NCI-H345 (cell line): Measurements from ENCODE around the gene AP1M1.
"Not testable (repeated sequence)": the region's sequence is repeated elsewhere in the genome, so short reads cannot be mapped to it uniquely, and the experiment has no call there.

ENCODE experiments used
- DNase-seq: peaks from one replicate; lab custom pipeline; 2025; lab: John Stamatoyannopoulos, UW

AP1M1 gene

DNA sequence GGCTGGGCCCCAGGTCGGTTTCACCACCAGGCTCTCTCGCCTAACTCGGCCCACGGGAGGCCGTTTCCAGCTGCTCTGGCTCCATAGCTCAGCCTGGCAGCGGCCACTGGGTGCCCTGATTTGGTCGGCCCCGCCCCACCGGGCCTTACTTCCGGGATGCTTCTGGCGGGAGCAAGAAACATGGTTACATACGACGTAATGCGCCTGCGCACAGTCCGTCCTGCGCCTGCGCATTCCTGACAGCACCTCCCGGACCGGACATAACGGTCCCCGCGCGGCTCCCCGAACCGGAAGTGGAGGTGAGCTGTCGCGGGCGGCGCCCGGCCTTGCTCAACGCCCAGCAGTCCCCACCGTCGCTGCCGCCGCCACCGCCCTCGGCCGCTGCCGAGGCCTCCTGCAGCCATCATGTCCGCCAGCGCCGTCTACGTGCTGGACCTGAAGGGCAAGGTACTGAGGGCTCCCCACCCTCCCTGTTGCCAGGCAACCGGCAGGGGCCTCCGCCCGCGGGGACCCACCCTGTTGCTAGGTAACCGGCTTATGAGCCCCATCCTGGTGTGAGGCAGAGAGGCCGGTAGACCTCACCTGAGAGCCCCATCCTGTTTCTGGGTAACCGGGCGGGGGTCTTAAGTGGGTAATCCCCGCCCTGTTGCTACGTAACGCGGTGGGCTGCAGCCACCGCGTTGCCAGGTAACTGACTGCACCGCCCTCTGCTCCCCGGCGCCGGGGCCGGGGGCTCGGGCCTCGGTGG, at the start of gene AP1M1:
Gene AP1M1, plus strand, starts transcription at position 290 of the 748 bp plus-strand sequence. Its CDS starts 116 bp downstream, at position 406.
- DNase-seq, result peak; percentile 95

DNA sequence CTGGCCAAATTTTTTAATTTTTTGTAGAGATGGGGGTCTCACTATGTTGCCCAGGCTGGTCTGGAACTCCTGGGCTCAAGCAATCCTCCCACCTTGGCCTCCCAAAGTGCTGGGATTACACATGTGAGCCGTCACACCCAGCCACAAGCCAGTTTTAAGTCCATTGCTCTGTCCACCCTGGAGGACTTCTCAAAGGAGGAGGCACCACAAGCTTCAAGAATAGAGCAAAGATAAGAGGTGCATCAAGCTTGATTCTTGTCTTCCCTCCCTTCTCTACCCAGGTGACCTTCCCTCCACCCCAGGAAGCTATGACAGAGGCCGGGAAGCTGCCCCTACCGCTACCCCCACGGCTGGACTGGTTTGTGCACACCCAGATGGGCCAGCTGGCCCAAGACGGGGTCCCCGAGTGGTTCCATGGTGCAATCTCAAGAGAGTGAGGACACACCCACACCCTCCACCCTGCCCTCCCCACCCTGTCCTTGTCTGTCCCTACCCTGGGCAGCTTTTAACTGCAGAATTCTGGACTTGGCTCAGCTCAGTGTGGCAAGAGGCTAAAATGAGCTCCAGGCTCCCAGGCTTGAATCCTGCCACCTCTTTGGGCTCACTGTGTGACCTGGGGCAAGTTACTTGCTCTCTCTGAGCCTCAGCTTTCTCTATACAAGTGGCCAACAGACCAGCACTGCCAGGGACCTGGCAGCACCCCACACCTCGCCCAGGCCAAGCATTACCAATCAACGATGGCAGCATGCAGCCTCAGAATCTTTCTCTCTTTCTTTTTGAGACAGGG, 49.1 kb upstream of the AP1M1 start:
- DNase-seq, result no peak

DNA sequence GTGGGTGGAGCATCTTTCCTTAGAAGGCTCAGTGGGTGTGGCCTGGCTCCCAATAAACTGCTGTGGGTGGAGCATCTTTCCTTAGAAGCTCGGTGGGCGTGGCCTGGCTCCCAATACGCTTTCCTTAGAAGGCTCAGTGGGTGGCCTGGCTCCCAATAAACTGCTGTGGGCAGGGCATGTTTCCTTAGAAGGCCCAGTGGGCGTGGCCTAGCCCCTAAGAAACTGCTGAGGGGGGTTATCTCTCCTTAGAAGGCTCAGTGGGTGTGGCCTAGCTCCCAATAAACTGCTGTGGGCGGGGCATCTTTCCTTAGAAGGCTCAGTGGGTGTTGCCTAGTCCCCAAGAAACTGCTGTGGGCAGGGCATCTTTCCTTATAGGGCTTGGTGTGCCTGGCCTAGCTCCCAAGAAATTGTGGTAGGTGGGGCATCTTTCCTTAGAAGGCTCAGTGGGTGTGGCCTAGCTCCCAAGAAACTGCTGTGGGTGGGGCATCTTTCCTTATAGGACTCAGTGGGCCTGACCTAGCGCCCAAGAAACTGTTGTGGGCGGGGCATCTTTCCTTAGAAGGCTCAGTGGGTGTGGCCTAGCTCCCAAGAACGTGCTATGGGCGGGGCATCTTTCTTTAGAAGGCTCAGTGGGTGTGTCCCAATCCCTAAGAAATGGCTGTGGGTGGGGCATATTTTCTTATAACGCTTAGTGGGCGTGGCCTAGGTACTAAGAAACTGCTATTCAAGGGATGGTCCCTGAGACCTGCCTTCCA, 44.0 kb upstream of the AP1M1 start:
- no peak for DNase-seq

DNA sequence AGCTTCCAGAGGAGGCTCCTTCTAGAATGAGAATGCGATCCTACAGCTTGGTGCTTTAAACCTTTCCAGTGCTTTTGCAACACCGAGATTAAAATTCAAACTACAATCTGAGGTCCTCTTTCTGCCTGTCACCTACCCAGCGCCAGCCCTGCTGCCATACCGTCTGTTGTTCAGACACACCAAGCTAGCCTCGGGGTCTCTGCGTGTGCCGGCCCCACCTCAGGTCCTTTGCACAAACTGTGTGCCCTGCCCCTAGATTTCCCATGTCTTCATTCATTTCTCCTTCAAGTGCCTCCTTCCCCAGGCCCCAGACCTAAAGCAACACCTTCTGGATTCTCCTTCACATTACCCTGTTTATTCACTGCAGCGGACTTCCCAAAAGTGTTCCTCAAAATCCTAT, 43.2 kb upstream of the AP1M1 start:
- no peak for DNase-seq

DNA sequence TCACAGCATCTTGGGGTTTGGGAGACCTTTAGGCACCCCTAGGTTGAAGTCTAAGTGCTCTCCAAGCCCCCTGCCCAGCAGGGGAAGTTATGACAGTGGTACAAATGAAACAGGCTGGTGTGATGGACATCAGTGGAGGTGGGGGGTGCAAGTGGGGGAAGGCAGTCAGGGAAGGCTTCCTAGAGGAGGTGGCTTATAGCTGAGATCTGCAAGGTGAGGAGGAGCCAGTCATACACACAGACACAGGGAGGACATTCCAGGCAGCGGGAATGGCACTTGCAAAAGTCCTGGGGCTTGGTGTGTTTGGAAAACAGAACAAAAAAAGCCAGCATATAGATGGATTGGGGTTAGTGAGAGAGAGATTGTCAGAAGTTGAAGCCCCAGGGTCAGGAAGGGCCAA, 42.6 kb upstream of the AP1M1 start:
- no peak for DNase-seq

DNA sequence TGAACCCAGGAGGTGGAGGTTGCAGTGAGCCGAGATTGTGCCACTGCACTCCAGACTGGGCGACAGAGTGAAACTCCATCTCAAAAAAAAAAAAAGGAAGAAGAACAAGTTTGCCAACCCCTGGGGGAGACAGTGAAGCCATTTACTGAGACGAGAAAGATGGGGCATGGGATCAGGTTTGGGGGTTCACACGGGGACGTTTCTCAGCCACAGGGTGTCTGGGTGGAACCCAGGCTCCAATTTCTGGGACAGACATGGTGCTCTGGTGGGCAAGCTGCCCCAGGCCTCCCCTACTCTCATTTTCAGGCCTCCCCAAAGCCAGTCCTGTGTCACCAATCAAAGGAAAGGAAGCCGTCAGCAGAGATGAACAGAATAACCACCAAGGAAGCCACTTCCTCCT, 40.8 kb upstream of the AP1M1 start:
- no peak for DNase-seq

DNA sequence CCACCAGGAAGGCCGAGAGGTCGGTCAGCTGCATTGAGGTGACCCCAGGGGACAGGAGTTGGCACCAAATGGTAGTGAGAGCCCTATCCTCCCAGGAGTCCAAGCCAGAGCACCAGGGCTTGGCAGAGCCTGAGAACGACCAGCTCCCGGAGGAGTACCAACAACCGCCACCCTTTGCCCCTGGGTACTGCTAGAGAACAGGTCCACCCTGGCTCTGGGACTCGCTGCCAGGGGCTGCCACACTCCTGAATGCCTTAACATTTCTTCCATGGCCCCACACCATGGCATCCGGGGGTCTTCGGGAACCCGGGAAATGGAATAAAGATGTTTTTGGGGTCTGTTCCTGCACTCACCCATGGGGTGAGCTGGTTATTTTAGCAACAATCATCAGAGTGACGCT, 40.1 kb upstream of the AP1M1 start:
- DNase-seq, result no peak

DNA sequence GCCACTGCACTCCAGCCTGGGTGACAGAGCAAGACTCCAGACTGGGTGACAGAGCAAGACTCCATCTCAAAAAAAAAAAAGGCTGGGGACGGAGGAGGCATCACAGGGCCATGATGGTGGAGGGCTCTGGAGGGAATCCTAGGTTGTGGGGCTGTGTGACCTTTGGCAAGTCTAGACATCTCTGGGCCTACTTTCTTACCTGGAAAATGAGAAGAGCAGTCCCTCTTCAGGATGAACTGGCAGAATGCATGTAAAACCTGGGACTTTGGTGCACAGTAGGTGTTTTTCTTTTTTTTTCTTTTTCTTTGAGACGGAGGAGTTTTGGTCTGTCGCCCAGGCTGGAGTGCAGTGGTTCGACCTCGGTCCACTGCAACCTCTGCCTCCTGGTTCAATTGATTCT, 38.1 kb upstream of the AP1M1 start:
- DNase-seq, result no peak

DNA sequence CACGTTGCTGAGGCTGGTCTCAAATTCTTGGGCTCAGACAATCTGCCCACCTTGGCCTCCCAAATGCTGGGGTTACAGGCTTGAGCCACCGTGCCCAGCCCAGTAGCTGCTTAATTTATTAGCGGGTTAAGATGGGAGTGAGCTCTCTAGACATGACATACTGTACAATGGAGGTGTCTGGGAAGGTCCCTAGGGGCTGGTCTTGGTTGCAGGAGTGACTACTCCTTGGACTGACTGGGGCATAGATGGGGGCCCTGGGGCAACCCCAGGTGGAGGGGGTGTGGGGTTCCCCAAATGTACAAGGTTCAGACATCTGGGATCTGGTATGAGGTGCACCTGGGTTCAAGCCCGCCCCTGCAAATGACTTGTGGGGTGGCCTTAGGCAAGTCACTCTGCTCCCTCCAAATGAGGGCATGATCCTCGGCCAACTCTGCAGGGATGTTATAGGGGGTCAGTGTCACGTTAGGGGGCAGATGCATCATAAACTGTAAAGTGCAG, 37.2 kb upstream of the AP1M1 start:
- DNase-seq, result no peak

DNA sequence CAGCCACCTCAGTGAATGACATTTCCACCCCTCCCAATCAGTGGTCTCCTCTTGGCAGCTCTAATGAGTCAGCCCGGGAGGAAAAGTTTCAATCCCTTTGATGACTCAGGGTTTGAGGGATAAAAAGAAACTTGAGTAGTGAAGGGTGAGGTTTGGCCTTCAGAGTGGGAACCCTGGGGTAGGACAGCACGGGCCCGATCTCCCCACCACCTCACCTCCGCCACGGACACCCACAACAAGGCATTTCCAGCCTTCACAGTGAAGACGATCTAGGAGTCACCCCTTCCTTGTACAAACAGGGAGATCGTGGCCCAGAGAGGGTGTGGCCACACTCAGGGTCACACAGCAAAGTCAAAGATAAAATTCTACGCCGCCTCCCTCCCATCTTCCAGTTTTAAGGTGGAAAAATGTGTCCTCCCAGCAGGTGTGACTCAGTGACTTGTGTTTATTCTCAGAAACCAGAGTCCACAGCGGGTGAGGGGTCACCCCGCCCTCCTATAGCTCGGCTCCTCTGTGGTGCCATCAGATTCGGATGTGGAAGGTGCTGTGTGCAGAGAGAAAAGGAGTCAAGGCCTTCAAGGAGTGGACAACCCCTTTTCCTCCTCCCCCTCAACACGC, 36.7 kb upstream of the AP1M1 start:
- no peak for DNase-seq

DNA sequence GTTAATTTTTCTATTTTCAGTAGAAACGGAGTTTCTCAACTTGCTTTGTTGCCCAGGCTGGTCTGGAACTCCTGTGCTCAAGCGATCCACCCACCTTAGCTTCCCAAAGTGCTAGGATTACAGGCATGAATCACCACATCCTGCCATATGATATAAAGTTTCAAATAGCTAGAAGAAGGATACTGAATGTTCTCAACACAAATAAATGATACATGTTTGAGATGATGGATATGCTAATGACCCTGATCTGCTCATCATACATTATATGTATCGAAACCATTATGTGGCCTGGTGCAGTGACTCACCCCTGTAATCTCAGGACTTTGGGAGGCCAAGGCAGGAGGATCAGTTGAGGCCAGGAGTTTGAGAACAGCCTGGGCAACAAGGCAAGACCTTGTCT, 35.9 kb upstream of the AP1M1 start:
- no peak for DNase-seq

DNA sequence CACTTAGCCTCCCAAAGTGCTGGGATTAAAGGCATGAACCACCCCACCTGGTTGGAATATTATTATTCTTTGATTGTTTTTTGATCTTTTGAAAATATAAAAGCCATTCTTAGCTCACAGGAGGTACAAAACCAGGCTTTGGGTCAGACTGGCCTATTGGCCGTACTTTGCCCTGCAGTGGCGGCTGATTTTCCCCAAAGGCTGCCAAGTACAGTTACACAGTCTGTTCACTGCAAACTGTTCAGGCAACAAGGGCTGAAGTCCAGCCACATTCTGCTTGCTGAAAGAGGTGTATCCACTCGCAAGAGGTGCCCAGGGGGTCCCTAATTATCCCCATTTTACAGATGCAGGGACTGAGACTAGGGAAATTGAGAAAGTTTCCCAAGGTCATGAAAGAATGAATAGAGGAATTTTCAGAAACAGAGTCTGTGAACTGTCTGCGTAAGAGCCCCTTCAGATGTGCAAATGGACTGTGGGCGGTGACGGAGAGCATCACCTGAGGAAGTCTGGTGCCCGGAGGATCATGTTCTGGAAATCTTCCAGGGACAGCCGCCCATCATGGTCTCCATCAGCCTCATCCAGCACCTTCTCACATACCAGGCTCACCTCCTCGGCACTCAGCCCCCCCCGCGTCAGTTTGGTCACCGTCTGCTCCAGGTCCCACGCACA, 33.4 kb upstream of the AP1M1 start:
- DNase-seq, result no peak

DNA sequence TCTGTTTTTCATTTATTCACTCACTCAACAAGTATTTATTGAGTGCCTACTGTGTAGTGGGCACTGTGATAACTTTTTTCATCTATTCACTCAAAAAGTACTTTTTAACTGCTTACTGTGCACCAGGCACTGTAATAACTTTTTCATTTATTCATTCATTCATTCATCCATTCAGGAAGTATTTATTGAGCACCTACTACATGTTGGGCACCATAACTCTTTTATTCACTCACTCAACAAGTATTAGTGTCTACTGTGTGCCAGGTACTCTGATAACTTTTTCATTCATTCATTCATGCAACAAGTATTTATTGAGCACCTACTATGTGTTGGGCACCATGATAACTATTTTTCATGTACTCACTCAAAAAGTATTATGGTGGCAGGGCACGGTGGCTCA, 31.3 kb upstream of the AP1M1 start:
- no peak for DNase-seq

DNA sequence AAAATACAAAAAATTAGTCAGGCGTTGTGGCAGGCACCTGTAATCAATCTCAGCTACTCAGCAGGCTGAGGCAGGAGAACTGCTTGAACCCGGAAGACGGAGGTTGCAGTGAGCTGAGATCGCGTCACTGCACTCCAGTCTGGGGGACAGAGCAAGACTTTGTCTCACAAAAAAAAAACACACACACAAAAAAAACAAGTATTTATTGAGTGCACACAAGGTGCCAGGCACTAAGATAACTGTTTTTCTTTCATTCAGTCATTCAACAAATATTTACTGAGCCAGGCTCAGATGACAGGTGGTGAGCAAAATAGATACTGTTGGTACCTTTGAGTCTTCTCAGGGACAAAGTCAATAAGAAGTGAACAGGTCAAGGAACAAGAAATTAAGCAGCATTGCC, 30.7 kb upstream of the AP1M1 start:
- no peak for DNase-seq

DNA sequence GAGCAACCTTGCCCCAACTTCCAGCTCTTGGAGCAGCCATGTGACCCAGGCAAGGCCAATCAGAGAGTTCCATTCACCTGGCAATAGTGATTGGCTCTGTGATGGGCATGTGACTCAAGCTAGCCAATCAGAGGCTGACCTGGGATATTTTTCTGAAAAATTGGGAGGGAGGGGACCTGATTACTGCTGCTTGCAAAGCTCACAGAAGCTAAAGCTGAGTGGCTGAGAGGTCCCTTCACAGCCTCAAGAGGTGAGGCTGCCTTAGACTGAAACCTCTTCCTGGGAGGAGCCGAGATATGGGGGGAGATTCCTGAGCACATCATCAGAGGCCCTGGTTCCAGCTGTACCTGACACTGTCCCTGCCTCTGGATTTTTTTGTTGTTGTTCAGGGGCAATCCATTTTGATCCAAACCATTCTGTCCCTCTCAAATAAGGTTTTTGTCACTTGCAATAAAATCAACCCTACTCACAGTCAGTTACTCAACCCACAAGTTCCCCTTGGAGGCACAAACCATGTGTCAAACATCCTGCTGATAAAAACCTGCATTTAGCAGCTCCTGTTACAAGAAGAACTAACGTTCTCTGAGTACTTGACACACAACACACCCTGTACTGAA, 29.1 kb upstream of the AP1M1 start:
- DNase-seq, result no peak

DNA sequence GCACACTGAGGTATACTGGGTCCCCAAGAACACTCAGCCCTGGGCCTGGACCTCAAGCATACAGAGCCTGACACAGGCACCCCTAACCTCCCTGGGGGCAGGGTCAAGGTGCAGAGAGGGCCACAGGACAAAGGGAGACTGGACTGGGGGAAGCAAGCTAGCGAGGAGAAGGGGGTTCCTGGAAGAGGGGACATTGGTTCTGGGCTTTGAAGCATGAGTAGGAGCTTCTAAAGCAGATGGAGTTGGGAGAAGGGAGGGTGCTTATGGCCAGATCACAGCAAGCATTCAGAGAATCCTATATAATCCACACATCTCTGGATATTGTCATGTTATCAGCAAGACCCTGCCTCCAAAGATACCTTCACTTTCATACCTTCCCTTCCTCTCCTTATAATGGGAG, 27.6 kb upstream of the AP1M1 start:
- no peak for DNase-seq

DNA sequence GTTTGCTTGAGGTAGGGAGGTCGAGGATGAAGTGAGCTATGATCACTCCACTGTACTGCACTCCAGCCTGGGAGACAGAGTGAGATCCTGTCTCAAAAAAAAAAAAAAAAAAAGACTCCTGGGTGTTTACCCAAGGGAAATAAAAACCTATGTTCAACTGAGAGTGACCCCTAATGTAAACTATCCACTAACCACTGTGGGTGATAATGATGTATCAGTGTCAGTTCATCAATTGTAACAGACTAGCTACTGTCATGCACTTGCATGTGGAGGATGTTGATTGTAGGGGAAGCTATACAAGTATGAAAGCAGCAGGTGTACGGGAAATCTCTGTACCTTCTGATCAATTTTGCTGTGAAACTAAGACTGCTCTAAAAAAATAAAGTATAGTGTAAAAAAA, 21.8 kb upstream of the AP1M1 start:
- no peak for DNase-seq

DNA sequence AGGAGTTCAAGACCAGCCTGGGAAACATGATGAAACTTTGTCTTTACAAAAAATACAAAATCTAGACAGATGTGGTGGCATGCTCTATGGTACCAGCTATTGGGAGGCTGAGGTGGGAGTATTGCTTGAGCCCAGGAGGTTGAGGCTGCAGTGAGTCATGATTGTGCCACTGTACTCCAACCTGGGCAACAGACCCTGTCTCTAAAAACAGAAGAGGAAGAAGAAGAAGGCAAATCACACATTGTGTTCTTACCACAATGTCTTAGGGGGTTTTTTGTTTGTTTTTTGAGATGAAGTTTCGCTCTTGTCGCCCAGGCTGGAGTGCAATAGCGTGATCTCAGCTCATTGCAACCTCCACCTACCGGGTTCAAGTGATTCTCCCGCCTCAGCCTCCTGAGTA, 18.8 kb upstream of the AP1M1 start:
- not testable (repeated sequence) for DNase-seq

DNA sequence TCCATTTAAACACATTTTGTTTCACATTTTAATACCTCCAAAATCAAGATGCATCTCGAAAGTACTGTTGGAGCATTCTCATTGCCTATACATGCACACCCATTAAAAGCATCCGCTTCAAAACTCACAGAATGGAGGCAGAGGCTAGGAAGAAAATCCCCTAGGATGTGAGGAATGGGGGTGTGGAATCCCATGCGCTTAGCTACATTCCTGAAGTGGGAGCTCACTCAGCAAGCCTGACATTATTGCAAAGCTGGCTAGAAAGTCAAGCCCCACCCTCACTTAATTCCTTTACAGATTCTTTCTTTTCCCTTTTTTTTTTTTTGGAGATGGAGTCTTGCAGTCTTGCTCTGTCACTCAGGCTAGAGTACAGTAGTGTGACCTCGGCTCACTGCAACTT, 17.1 kb upstream of the AP1M1 start:
- DNase-seq, result no peak

DNA sequence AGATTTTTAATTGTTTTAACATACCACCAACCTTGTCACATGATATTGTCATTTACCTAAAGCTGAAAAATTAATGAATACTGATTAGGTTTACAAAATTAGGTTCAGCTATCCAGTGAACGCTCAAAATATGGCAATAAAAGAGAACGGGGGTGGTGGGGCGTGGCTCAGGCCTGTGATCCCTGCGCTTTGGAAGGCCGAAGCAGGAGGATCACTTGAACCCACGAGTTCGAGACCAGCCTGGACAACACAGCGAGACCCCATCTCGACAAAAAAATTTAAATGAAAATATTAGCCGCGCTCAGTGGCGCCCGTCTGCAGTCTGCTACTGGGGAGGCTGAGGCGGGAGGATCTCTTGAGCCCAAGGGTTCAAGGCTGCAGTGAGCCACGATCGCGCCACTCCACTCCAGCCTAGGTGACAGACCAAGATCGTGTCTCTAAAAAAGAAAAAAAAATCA, 13.0 kb upstream of the AP1M1 start:
- DNase-seq, result no peak

DNA sequence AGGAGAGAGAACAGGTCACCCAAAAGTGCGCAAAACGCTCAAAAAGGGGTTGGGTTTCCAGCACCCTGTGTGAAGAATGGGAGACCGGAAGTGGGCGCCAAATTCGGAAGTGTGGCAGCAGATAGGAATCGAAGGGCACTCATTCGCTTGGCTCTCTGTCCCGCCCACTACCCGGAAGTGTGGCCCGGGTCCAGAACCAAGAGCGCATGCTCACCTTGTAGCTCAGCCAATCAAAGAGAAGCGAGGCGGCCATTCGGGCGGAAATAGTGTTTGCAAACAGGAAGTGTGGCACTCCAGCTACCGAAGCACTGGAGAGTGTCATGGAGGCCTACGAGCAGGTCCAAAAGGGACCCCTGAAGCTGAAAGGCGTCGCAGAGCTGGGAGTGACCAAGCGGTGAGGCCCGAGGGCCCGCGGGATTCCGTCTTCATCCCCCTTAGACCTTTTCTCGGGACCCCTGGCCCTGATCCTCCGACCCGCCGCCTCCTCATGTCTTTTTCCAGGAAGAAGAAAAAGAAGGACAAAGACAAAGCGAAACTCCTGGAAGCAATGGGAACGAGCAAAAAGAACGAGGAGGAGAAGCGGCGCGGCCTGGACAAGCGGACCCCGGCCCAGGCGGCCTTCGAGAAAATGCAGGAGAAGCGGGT, 12.5 kb upstream of the AP1M1 start, which contains the start of gene FAM32A:
Gene FAM32A, plus strand, starts transcription at position 288 of the 645 bp plus-strand sequence. Its CDS starts 33 bp downstream, at position 321.
- peak; percentile 97 for DNase-seq
